Fibroblast of villous mesenchyme (primary cell): Measurements from ENCODE around the gene RPS6KA1. TPM values are rescaled to one million over a fixed set of nuclear protein-coding genes. Genes with fewer than 3 reads are reported as not detected.

Experiments
- DNase-seq: peaks from one replicate; pipeline ENCODE4 v3.0.0-alpha.2; 2010; ENCODE audit warnings: low read depth
- H3K4me3 ChIP-seq: 2 replicates; pipeline ENCODE4 v1.5.1; 2011; ENCODE audit warnings: low read depth, mild to moderate bottlenecking, low read length
- CTCF ChIP-seq: IDR thresholded peaks from 2 replicates; pipeline ENCODE4 v1.5.1; 2012; ENCODE audit warnings: low read depth, mild to moderate bottlenecking, low read length; ENCODE audit not compliant: insufficient read depth
- total RNA-seq: library from RNA; depleted of rRNA; stranded (reverse); fragments of >200 nt; gene quantifications from 2 replicates; pipeline ENCODE4 v1.2.3, GENCODE V29; 2012

RPS6KA1 gene
- total RNA-seq, 1 donor: 6.9 TPM

GRCh38 chr1:26543462-26543861 lies 13.9 kb downstream of the RPS6KA1 start:
- no peak for TF ChIP-seq CTCF
- DNase-seq: no peak

GRCh38 chr1:26544126-26544525 lies 14.6 kb downstream of the RPS6KA1 start:
- H3K4me3 ChIP-seq: no peak overlapping the region
- TF ChIP-seq CTCF: no peak
- no peak for DNase-seq

More at GRCh38 chr1:26543462-26543861, 13.9 kb downstream of the RPS6KA1 start:
- H3K4me3 ChIP-seq: no peak overlapping the region

- H3K4me3 ChIP-seq: no peak overlapping the region
- DNase-seq: no peak
- no peak for TF ChIP-seq CTCF
Observed at GRCh38 chr1:26545969-26546323, 16.4 kb downstream of the RPS6KA1 start.

- no peak for DNase-seq
- no peak for TF ChIP-seq CTCF
- no peak overlapping the region for H3K4me3 ChIP-seq
Observed at GRCh38 chr1:26546375-26546774, 16.8 kb downstream of the RPS6KA1 start.

- H3K4me3 ChIP-seq: no peak overlapping the region
- DNase-seq: no peak
- no peak for TF ChIP-seq CTCF
Observed at GRCh38 chr1:26546819-26547218, 17.3 kb downstream of the RPS6KA1 start.

- no peak for TF ChIP-seq CTCF
- H3K4me3 ChIP-seq: no peak overlapping the region
- DNase-seq: no peak
Observed at GRCh38 chr1:26548841-26549240, 19.3 kb downstream of the RPS6KA1 start.

DNA sequence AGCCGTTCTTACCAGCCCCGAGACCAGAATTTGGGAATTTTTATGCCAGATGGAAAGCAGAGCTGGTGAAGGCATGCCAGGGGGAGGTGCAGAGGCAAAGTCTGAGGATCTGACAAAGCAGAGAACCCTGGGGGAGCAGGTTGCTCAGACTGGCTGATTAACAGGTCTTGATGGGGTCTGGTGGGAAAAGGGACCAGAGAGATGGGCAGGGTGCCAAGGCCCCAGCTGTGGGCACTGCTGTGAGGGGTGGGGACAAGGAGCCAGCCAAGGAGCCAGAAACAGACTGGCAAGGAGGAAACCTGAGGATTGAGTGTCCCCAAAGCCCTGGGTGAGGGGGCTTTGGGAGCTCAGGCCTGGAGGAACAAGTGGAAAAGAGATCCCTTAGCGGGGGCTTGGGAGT lies 21.4 kb downstream of the RPS6KA1 start:
- no peak for TF ChIP-seq CTCF
- no peak overlapping the region for H3K4me3 ChIP-seq
- DNase-seq: no peak
